OCI-LY7 (cell line): ENCODE results near the gene ERC1.

Source experiments
- CTCF ChIP-seq: fragments of 200-600 bp; sonication (generic); conservative IDR thresholded peaks from 2 replicates; pipeline ENCODE4 v1.5.1; 2014; ENCODE audit warnings: mild to moderate bottlenecking, antibody characterized with exemption, low read length, moderate library complexity, mixed read lengths
- EZH2phosphoT487 ChIP-seq: fragments of 200-600 bp; sonication (generic); IDR thresholded peaks from 2 replicates; pipeline ENCODE4 v1.6.1; 2018; ENCODE audit warnings: low read depth, borderline replicate concordance, mild to moderate bottlenecking, mixed run types, antibody characterized with exemption, low read length, moderate library complexity, mixed read lengths

- TF ChIP-seq EZH2phosphoT487 (no peak), CTCF (no peak)
Observed at GRCh38 chr12:1491983-1492697, 501.1 kb downstream of the ERC1 start.
